ENCODE results near the gene PRKD2.

PRKD2 gene

DNA sequence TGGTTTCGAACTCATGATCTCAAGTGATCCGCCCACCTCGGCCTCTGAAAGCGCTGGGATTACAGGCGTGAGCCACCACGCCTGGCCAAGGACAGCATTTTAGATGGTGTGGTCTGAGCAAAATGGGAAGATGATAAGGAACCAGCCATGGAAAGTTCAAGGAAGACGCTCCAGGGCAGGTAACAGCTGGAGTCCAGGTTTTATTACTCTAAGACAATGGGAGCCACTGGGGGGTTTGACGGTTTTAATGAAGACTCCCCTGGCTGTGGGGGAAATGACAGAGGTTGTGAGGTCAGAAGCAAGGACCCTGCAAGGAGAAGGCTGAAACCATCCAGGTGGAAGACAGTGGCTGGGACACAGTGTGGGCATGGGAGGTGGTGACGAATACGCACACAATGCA is 20.9 kb downstream of the PRKD2 start:
- no peak for DNase-seq (ENCODE audit: low read depth)
- H3K4me3 ChIP-seq (ENCODE audit: control insufficient read depth, low read depth, low read length), result no peak overlapping the region
- TF ChIP-seq, protein P1, sequence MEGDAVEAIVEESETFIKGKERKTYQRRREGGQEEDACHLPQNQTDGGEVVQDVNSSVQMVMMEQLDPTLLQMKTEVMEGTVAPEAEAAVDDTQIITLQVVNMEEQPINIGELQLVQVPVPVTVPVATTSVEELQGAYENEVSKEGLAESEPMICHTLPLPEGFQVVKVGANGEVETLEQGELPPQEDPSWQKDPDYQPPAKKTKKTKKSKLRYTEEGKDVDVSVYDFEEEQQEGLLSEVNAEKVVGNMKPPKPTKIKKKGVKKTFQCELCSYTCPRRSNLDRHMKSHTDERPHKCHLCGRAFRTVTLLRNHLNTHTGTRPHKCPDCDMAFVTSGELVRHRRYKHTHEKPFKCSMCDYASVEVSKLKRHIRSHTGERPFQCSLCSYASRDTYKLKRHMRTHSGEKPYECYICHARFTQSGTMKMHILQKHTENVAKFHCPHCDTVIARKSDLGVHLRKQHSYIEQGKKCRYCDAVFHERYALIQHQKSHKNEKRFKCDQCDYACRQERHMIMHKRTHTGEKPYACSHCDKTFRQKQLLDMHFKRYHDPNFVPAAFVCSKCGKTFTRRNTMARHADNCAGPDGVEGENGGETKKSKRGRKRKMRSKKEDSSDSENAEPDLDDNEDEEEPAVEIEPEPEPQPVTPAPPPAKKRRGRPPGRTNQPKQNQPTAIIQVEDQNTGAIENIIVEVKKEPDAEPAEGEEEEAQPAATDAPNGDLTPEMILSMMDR (conservative IDR thresholded peaks at IDR 0.05; ENCODE audit: control insufficient read depth, insufficient read depth, low read depth, low read length), result no peak

DNA sequence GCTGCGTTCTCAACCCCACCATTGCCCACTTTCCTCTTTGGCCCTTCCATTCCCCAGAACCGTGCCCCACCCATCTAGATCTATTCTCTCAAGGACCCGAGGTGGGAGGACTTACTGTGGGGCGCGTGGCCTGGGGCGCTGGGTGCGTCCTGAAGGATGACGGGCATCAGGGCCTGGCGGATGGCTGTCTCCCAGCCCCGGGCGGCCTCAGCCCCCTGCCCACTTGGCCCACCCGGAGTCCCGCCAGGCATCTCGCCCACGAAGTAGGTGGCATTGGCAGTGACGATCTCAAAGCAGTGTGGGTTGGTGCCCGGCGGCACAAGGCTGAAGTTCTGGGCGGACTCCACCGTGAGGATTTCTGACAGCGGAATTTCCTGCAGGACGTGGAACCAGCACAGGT is 23.2 kb downstream of the PRKD2 start:
- H3K4me3 ChIP-seq (ENCODE audit: control insufficient read depth, low read depth, low read length), result no peak overlapping the region

DNA sequence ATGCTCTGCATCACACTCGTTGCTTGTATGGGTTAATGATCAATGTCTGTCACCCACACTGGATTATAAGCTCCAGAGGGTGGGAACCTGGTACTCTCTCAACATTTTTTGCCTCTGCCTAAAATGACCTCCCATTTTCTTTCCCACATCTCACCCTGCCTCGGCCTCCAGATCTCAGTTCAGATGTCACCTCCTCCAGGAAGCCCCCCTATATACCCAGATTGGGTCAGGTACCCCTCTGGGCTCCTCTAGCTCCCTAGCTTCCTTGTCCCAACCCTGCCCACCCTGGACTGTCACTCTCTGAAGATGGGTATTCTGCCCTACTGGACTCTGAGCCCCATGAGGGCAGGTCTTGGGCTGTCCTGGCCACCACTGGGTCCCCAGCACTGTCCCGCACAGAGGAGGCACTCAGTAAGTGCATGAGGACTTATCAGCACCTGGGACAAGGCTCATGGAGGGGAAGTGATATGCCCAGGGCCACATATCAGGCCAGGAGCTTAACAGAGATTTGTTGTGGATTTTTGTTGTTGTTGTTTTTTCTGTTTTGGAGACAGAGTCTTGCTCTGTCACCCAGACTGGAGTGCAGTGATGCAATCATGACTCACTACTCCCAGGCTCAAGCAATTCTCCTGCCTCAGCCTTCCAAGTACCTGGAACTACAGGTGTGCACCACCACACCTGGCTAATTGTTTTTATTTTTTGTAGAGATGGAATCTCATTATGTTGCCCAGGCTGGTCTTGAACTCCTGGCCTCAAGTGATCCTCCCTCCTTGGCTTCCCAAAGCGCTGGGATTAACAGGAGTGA is 23.8 kb downstream of the PRKD2 start:
- DNase-seq (ENCODE audit: low read depth), result no peak
- TF ChIP-seq, protein P1 (conservative IDR thresholded peaks at IDR 0.05; ENCODE audit: control insufficient read depth, insufficient read depth, low read depth, low read length), result no peak
- no peak overlapping the region for H3K4me3 ChIP-seq (ENCODE audit: control insufficient read depth, low read depth, low read length)

More for the DNA sequence above, 23.2 kb downstream of the PRKD2 start:
- DNase-seq (ENCODE audit: low read depth), result no peak
- TF ChIP-seq, protein P1 (conservative IDR thresholded peaks at IDR 0.05; ENCODE audit: control insufficient read depth, insufficient read depth, low read depth, low read length), result no peak

DNA sequence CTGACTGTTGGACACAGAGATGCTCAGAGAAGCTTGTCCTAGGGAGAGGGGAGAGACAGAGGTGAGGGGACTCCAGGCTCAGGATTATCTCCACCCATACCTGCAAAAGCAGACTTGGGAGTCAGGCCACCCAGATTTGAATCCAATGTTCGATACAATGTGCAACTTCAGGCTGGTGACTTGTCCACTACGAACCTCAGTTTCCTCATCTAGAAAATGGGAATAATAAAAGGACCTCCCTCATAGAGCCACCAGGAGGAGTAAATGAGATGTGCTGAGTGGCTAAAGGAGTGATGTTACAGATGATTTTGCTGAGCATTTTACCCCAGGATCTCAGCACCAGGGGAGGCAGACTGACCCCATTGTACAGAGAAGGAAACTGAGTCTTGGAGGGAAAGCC is 25.0 kb downstream of the PRKD2 start:
- TF ChIP-seq, protein P1 (conservative IDR thresholded peaks at IDR 0.05; ENCODE audit: control insufficient read depth, insufficient read depth, low read depth, low read length), result no peak
- no peak overlapping the region for H3K4me3 ChIP-seq (ENCODE audit: control insufficient read depth, low read depth, low read length)
- no peak for DNase-seq (ENCODE audit: low read depth)

DNA sequence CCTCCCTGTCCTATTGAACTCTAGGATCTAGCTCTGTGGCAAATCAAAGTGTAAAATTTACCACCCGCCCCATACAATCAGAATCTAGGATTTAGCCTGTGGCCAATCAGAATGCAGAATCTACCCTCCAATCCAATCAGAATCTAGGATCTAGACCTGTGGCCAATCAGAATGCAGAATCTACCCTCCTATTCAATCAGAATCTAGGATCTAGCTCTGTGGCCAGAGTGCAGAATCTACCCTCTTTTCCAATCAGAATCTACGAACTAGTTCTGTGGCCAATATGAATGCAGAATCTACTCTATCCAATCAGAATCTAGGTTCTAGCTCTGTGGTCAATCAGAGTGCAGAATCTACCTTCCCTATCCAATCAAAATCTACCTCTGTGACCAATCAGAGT is 25.8 kb downstream of the PRKD2 start:
- no peak for DNase-seq (ENCODE audit: low read depth)
- no peak overlapping the region for H3K4me3 ChIP-seq (ENCODE audit: control insufficient read depth, low read depth, low read length)
- TF ChIP-seq, protein P1 (conservative IDR thresholded peaks at IDR 0.05; ENCODE audit: control insufficient read depth, insufficient read depth, low read depth, low read length), result no peak

DNA sequence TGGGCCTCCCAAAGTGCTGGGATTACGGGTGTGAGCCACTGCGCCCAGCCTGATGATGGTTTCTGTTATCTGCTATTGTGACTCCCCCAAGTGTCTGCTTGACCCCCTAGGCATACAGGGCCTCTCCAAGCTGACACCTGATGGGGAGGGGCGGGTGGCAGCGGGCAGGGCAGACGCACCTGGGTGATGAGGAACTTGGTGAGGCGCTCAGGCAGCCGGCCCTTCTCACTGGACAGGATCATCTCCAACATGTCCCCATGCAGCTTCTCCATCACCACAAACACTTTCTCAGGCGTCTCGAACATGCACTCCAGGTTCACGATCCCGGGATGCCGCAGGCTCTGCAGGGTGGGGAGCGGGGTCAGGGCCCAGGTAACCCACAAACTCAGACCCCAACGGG is 27.6 kb downstream of the PRKD2 start:
- no peak overlapping the region for H3K4me3 ChIP-seq (ENCODE audit: control insufficient read depth, low read depth, low read length)
- TF ChIP-seq, protein P1 (conservative IDR thresholded peaks at IDR 0.05; ENCODE audit: control insufficient read depth, insufficient read depth, low read depth, low read length), result no peak
- DNase-seq (ENCODE audit: low read depth), result no peak

All from fibroblast of mammary gland (primary cell).